ENCODE measurements around the gene MRM2. TPM values are rescaled to one million over a fixed set of nuclear protein-coding genes. Genes with fewer than 3 reads are reported as not detected.

Gene MRM2
- total RNA-seq, 1 donor, result 20.7 TPM

- no peak for DNase-seq (ENCODE audit: low read depth)
- H3K4me3 ChIP-seq (ENCODE audit: low read depth, low read length), result no peak overlapping the region
- TF ChIP-seq, protein P1, sequence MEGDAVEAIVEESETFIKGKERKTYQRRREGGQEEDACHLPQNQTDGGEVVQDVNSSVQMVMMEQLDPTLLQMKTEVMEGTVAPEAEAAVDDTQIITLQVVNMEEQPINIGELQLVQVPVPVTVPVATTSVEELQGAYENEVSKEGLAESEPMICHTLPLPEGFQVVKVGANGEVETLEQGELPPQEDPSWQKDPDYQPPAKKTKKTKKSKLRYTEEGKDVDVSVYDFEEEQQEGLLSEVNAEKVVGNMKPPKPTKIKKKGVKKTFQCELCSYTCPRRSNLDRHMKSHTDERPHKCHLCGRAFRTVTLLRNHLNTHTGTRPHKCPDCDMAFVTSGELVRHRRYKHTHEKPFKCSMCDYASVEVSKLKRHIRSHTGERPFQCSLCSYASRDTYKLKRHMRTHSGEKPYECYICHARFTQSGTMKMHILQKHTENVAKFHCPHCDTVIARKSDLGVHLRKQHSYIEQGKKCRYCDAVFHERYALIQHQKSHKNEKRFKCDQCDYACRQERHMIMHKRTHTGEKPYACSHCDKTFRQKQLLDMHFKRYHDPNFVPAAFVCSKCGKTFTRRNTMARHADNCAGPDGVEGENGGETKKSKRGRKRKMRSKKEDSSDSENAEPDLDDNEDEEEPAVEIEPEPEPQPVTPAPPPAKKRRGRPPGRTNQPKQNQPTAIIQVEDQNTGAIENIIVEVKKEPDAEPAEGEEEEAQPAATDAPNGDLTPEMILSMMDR (IDR thresholded peaks at IDR 0.05; ENCODE audit: insufficient read depth, low read length), result no peak
These were observed 16.7 kb downstream of the MRM2 start for GRCh38 chr7:2225336-2225735.

DNA sequence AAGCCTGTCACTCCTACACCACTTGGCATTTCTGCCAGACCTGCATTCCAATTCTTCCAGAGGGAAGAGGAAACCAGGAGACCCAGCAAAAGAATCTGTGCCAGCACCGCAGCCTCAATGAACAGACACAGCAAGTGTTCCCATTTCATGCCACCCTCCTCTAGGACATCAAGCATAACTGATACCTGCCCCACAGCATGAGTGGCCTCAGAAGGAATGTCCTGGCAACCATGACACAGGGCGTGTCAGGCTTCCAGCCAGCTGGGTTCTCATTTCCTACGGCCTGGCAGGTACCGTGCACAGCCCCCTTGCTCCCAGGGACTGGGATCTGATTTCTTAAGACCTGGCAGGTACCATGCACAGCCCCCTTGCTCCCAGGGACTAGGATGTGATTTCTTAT lies 17.1 kb downstream of the MRM2 start:
- no peak overlapping the region for H3K4me3 ChIP-seq (ENCODE audit: low read depth, low read length)
- DNase-seq (ENCODE audit: low read depth), result no peak
- TF ChIP-seq, protein P1 (IDR thresholded peaks at IDR 0.05; ENCODE audit: insufficient read depth, low read length), result no peak

GRCh38 chr7:2224491-2224928 lies 17.5 kb downstream of the MRM2 start:
- TF ChIP-seq, protein P1 (IDR thresholded peaks at IDR 0.05; ENCODE audit: insufficient read depth, low read length), result no peak
- DNase-seq (ENCODE audit: low read depth), result no peak
- no peak overlapping the region for H3K4me3 ChIP-seq (ENCODE audit: low read depth, low read length)

DNA sequence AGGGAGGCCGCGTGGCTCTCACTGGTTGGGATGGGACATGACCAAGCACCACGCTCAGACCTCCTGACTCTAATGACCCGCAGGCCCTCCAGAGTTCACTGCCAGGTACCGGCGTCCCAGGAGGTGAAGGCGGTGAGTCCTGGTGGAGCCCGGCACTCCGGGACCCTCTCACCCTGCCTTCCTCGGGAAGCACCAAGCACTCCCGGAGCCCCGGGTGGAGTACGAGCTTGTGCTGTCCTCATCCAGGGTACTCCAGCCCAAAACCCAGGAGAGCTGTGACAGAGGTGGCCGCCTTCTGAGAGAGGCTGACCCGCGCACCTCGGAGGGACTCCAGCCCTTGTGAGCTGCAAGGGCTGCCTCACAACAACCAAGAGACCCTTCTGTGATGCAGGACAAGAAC lies 18.7 kb downstream of the MRM2 start:
- TF ChIP-seq, protein P1 (IDR thresholded peaks at IDR 0.05; ENCODE audit: insufficient read depth, low read length), result no peak

DNA sequence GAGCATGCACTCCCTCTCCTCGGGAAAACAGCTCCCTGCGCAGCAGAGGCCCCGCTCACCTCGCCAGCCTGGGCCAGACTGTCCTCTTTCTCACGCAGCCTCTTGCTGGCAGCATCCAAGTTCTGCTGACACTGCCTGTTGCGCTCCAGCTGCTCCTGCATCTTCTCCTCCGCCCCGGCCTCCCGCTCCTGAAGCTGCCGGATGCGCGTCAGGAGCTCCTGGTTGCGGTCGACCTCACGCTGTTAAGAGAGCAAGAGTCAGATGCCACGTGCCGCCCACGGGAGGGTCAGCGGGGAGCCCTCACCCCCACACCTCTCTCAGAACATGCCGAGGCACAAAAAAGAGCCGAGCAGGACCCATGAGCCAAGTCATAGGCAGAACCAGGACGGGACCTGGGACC lies 19.5 kb downstream of the MRM2 start:
- TF ChIP-seq, protein P1 (IDR thresholded peaks at IDR 0.05; ENCODE audit: insufficient read depth, low read length), result no peak
- DNase-seq (ENCODE audit: low read depth), result no peak
- H3K4me3 ChIP-seq (ENCODE audit: low read depth, low read length), result no peak overlapping the region

More for the DNA sequence above, 18.7 kb downstream of the MRM2 start:
- H3K4me3 ChIP-seq (ENCODE audit: low read depth, low read length), result no peak overlapping the region
- no peak for DNase-seq (ENCODE audit: low read depth)

DNA sequence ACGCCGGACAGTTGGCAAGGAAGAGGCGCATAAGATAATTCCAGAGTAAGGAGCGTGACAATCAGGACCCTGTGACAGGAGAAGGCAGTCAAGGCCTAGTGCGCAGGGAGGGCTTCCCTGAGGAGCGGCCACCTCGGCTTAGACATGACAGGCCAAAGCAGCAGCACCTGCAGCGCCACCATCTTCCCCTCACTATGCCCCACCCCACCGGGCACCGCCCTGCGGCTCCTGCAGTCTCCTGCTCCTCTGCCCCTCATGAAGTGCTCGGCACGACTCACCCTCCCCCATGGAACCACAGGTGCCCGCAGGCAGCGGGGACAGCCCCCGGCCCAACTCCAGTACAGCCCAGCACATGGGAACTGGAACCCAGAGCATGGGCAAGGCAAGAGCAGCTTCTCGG lies 21.1 kb downstream of the MRM2 start:
- DNase-seq (ENCODE audit: low read depth), result no peak
- TF ChIP-seq, protein P1 (IDR thresholded peaks at IDR 0.05; ENCODE audit: insufficient read depth, low read length), result no peak
- no peak overlapping the region for H3K4me3 ChIP-seq (ENCODE audit: low read depth, low read length)

DNA sequence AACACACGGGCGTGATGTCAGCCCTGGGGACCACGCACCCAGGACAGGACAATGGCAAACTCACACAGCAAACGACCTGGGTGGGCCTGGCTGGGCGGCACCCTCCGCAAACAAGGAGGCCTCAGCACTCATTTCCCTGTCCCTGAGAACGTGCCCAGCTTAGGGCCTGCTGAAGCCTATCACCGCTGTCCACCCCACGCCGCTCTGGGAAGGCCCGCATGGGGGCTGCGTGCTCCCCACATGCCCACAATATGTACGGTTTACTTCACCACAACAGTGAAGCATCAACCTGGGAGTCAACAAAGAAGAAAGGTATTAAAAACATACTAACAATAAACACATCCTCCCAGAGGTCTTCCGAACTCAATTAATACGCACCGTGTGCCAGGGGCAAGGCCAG lies 21.5 kb downstream of the MRM2 start:
- TF ChIP-seq, protein P1 (IDR thresholded peaks at IDR 0.05; ENCODE audit: insufficient read depth, low read length), result no peak
- DNase-seq (ENCODE audit: low read depth), result no peak
- no peak overlapping the region for H3K4me3 ChIP-seq (ENCODE audit: low read depth, low read length)

Measured in fibroblast of the aortic adventitia (primary cell).